Smooth muscle cell (in vitro differentiated cells): Measurements from ENCODE around the gene NUDT14. TPM values are rescaled to one million over a fixed set of nuclear protein-coding genes. Genes with fewer than 3 reads are reported as not detected.

Experiments used
- DNase-seq: peaks from one replicate; lab custom pipeline; 2025; ENCODE audit not compliant: unreplicated experiment; lab: John Stamatoyannopoulos, UW
- H2AFZ ChIP-seq: fragments of 200-600 bp; sonication (generic); 2 replicates; pipeline ENCODE4 v1.6.0; 2016; ENCODE audit warnings: antibody characterized with exemption, low read depth, mild to moderate bottlenecking
- H3F3A ChIP-seq: fragments of 200-600 bp; sonication (generic); 2 replicates; pipeline ENCODE4 v1.6.0; 2017; ENCODE audit warnings: antibody characterized with exemption, low read depth
- H3K27ac ChIP-seq: fragments of 200-600 bp; sonication (generic); 2 replicates; pipeline ENCODE4 v1.5.1; 2016; ENCODE audit warnings: low read depth, mild to moderate bottlenecking
- H3K27me3 ChIP-seq: fragments of 200-600 bp; sonication (generic); 2 replicates; pipeline ENCODE4 v1.6.1; 2016; ENCODE audit warnings: low read depth, mild to moderate bottlenecking
- H3K36me3 ChIP-seq: fragments of 200-600 bp; sonication (generic); 2 replicates; pipeline ENCODE4 v1.5.1; 2016; ENCODE audit warnings: low read depth
- H3K4me1 ChIP-seq: fragments of 200-600 bp; sonication (generic); 2 replicates; pipeline ENCODE4 v1.5.1; 2016; ENCODE audit warnings: low read depth
- H3K4me2 ChIP-seq: fragments of 200-600 bp; sonication (generic); 2 replicates; pipeline ENCODE4 v1.6.0; 2016; ENCODE audit warnings: mild to moderate bottlenecking
- H3K4me3 ChIP-seq: fragments of 200-600 bp; sonication (generic); 2 replicates; pipeline ENCODE4 v1.5.1; 2016; ENCODE audit warnings: mild to moderate bottlenecking
- H3K79me2 ChIP-seq: fragments of 200-600 bp; sonication (generic); 2 replicates; pipeline ENCODE4 v1.6.0; 2016; ENCODE audit warnings: low read depth, mild to moderate bottlenecking
- H3K9ac ChIP-seq: fragments of 200-600 bp; sonication (generic); 2 replicates; pipeline ENCODE4 v1.6.0; 2016; ENCODE audit warnings: low read depth
- H3K9me3 ChIP-seq: fragments of 200-600 bp; sonication (generic); replicated peaks from 2 replicates; pipeline ENCODE4 v1.5.1; 2016; ENCODE audit warnings: low read depth
- H4K20me1 ChIP-seq: fragments of 200-600 bp; sonication (generic); 2 replicates; pipeline ENCODE4 v1.6.0; 2016; ENCODE audit warnings: low read depth
- WGBS: methylation state at CpG from one replicate; pipeline ENCODE4 v1.1.7; 2016; ENCODE audit warnings: low lambda C conversion rate; 5-methylcytosine and 5-hydroxymethylcytosine counted together
- polyA plus RNA-seq: library from polyadenylated mRNA; unstranded; fragments of >200 nt; fragmentation: Nextera tagmentation; extraction: Ambion mirVana; gene quantifications from 2 replicates; pipeline ENCODE4 v1.2.1, GENCODE V29; 2016
- total RNA-seq: library from RNA; depleted of rRNA; stranded (reverse); fragments of >200 nt; gene quantifications from 2 replicates; pipeline ENCODE4 v1.2.3, GENCODE V29; 2014
- TF ChIP-seq, protein P1 (sequence below): fragments of 200-600 bp; sonication (generic); IDR thresholded peaks from 2 replicates; pipeline ENCODE4 v1.5.1; 2017; ENCODE audit warnings: borderline replicate concordance, mild to moderate bottlenecking, antibody characterized with exemption; ENCODE audit not compliant: insufficient read depth, poor library complexity, severe bottlenecking

NUDT14 gene
- 7.9 and 9.5 TPM in 2 replicates for total RNA-seq
- polyA plus RNA-seq = 30.7 and 45.6 TPM in 2 replicates

DNA sequence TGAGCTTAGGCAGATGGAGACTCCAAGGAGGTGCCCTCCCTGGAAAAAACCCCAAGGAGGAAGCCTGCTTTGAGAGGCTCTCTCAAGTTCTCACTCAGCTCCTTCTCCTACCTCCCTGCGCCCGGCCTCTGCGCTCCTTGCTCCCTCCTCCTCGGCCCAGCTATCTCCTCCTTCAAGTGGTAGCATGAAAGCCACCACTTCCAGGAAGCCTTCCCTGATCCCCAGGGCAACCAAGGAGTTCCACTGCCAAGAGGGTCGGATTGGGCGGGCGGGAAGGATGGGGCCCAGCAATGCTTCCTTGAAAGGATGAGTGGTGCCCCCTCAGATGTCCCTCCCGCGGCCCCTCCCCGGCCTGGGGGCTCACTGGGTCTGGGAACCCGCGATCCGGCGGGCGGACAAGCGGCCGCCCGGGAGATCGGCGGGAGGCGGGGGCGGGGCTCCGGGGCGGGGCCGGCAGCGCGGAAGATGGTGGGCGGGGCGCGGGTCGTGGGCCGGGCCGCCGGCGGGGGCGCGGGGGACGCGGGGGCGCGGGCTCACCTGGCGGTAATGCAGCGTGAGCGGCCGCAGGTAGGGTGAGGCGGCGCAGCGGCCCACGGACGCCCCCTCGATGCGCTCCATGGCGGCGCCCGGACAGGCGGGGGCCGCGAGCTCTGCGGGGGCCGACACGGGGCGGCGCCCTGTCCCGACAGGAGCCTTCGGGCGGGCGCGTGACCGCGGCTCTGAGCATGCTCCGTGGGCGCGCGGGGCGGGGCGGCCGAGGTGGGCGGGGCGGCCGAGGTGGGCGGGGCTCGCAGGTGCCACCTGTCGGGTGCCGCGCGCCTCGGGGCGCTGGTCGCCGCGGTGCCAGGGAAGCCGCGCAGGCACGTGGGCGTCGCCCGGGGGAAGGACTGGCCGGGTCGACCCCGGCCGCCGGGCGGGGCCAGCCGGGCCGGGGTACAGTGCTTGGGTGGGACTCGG, at the start of gene NUDT14:
Gene NUDT14 (minus strand): TSS at position 721 of the 957 bp plus-strand sequence. CDS start 103 bp downstream, at position 618.
- 3% methylated on average over 37 of the region's 106 CpGs for WGBS
- peak; percentile 51 for DNase-seq
- peak within 1 kb of the TSS; percentile 75 for H3K4me3 ChIP-seq
- no peaks in the 10 kb centered on the region for H3F3A ChIP-seq
- H3K27me3 ChIP-seq = no peaks in the 10 kb centered on the region
- H3K9me3 ChIP-seq = no peaks in the 10 kb centered on the region
- H3K4me1 ChIP-seq = peaks cover 4% of the 10 kb centered on the region
- no peaks in the 10 kb centered on the region for H3K79me2 ChIP-seq
- H3K4me2 ChIP-seq = peak within 1 kb of the TSS; percentile 91
- TF ChIP-seq, protein P1, sequence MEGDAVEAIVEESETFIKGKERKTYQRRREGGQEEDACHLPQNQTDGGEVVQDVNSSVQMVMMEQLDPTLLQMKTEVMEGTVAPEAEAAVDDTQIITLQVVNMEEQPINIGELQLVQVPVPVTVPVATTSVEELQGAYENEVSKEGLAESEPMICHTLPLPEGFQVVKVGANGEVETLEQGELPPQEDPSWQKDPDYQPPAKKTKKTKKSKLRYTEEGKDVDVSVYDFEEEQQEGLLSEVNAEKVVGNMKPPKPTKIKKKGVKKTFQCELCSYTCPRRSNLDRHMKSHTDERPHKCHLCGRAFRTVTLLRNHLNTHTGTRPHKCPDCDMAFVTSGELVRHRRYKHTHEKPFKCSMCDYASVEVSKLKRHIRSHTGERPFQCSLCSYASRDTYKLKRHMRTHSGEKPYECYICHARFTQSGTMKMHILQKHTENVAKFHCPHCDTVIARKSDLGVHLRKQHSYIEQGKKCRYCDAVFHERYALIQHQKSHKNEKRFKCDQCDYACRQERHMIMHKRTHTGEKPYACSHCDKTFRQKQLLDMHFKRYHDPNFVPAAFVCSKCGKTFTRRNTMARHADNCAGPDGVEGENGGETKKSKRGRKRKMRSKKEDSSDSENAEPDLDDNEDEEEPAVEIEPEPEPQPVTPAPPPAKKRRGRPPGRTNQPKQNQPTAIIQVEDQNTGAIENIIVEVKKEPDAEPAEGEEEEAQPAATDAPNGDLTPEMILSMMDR = no peak
- H3K36me3 ChIP-seq = no peaks in the 10 kb centered on the region
- H3K9ac ChIP-seq = no peak within 1 kb of the TSS
- peaks cover 21% of the 10 kb centered on the region for H4K20me1 ChIP-seq
- H3K27ac ChIP-seq = no peak within 1 kb of the TSS
- no peak within 1 kb of the TSS for H2AFZ ChIP-seq

DNA sequence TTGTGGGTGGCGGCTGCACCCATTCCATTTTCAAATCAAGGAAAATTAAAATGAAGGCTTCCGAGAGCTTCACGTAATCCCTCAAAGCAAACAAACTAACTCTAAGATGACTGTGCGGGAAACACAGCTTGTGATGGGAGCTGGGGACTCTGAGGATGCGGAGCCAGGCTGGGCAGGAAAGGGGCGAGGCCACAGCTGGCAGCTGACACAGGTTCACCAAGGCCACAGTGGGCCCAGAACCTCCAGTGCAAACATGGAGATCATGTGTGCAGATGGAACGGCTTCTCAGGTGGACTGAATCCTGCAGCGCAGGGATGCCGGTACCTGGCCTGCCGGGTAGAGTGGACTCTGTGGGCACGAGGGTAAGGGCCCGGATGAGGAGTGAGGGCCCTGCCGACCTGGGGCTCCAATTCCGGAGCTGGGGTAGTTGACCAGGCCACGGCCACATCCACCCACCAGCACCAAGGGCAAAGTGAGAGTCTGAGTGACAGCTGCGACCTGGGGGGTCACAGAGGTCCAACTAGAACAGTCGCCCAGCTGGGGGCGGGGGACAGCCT, 48.1 kb upstream of the NUDT14 start:
- Histone ChIP-seq H3F3A (no peaks in the 10 kb centered on the region), H3K27me3 (no peaks in the 10 kb centered on the region), H3K4me3 (no peak overlapping the region), H3K9ac (no peak overlapping the region), H3K9me3 (no peaks in the 10 kb centered on the region), H2AFZ (no peak overlapping the region), H3K79me2 (no peaks in the 10 kb centered on the region), H3K36me3 (no peaks in the 10 kb centered on the region), H3K4me2 (no peak overlapping the region), H3K27ac (no peak overlapping the region), H3K4me1 (no peaks in the 10 kb centered on the region), H4K20me1 (no peaks in the 10 kb centered on the region)
- no peak for DNase-seq
- TF ChIP-seq, protein P1 = no peak
- 97% methylated on average over 18 of the region's 18 CpGs for WGBS

- H3K27me3 ChIP-seq = no peaks in the 10 kb centered on the region
- H4K20me1 ChIP-seq = no peaks in the 10 kb centered on the region
- H3K79me2 ChIP-seq = no peaks in the 10 kb centered on the region
- no peaks in the 10 kb centered on the region for H3K9me3 ChIP-seq
- no peaks in the 10 kb centered on the region for H3K36me3 ChIP-seq
- no peak overlapping the region for H3K4me2 ChIP-seq
- H2AFZ ChIP-seq = no peak overlapping the region
- no peaks in the 10 kb centered on the region for H3K4me1 ChIP-seq
- no peak overlapping the region for H3K4me3 ChIP-seq
- no peaks in the 10 kb centered on the region for H3F3A ChIP-seq
- TF ChIP-seq, protein P1 = no peak
- 94% methylated on average over 17 of the region's 17 CpGs for WGBS
- no peak overlapping the region for H3K9ac ChIP-seq
- no peak for DNase-seq
- no peak overlapping the region for H3K27ac ChIP-seq
Observed at GRCh38 chr14:105228562-105228961, 47.5 kb upstream of the NUDT14 start.
